SK-N-SH treated with all-trans-retinoic acid at 6 μM for 48 hours (cell line): Measurements from ENCODE around the gene CD38.

Experiments
- ATAC-seq: fragments of 200-7000 bp; cut with Tn5 transposase; 3 replicates; pipeline ENCODE4 v1.9.1; 2020; ENCODE audit warnings: mild to moderate bottlenecking, moderate library complexity
- ARNTL ChIP-seq: fragments of 450-650 bp; formaldehyde crosslinking; IDR thresholded peaks from 2 replicates; pipeline ENCODE4 v1.5.0; 2020; ENCODE audit warnings: low read depth, mild to moderate bottlenecking, moderate library complexity, borderline replicate concordance
- BACH2 ChIP-seq: fragments of 250-450 bp; sonication (Bioruptor Pico); IDR thresholded peaks from 2 replicates; pipeline ENCODE4 v1.9.0; 2021; ENCODE audit warnings: mild to moderate bottlenecking, borderline replicate concordance
- CSRNP3 ChIP-seq: fragments of 250-450 bp; sonication (Bioruptor Pico); IDR thresholded peaks from 2 replicates; pipeline ENCODE4 v1.5.1; 2021; ENCODE audit warnings: mild to moderate bottlenecking, moderate library complexity
- ESRRG ChIP-seq: fragments of 250-450 bp; sonication (Bioruptor Pico); IDR thresholded peaks from 2 replicates; pipeline ENCODE4 v1.6.1; 2021; ENCODE audit warnings: mild to moderate bottlenecking
- GLIS3 ChIP-seq: fragments of 250-450 bp; sonication (Bioruptor Pico); IDR thresholded peaks from 2 replicates; pipeline ENCODE4 v1.5.0; 2020; ENCODE audit warnings: mild to moderate bottlenecking, moderate library complexity
- ISL1 ChIP-seq: fragments of 250-450 bp; sonication (Bioruptor Pico); IDR thresholded peaks from 2 replicates; pipeline ENCODE4 v2.1.2; 2022; ENCODE audit warnings: mild to moderate bottlenecking, moderate library complexity
- OSR1 ChIP-seq: fragments of 250-450 bp; sonication (Bioruptor Pico); IDR thresholded peaks from 2 replicates; pipeline ENCODE4 v1.8.0; 2022; ENCODE audit warnings: moderate library complexity, mild to moderate bottlenecking, inconsistent platforms
- PATZ1 ChIP-seq: fragments of 250-450 bp; sonication (Bioruptor Pico); IDR thresholded peaks from 2 replicates; pipeline ENCODE4 v1.8.0; 2020; ENCODE audit warnings: mild to moderate bottlenecking, moderate library complexity, borderline replicate concordance
- POU6F1 ChIP-seq: fragments of 250-450 bp; sonication (Bioruptor Pico); IDR thresholded peaks from 2 replicates; pipeline ENCODE4 v1.8.0; 2021; ENCODE audit warnings: low read depth, mild to moderate bottlenecking, moderate library complexity, borderline replicate concordance
- PPARA ChIP-seq: fragments of 250-450 bp; sonication (Bioruptor Pico); IDR thresholded peaks from 2 replicates; pipeline ENCODE4 v1.5.0; 2020; ENCODE audit warnings: mild to moderate bottlenecking, borderline replicate concordance
- RARB ChIP-seq: fragments of 250-450 bp; sonication (Bioruptor Pico); IDR thresholded peaks from 2 replicates; pipeline ENCODE4 v1.8.0; 2021; ENCODE audit warnings: mild to moderate bottlenecking, moderate library complexity
- SNAI2 ChIP-seq: fragments of 250-450 bp; sonication (Bioruptor Pico); IDR thresholded peaks from 2 replicates; pipeline ENCODE4 v1.5.0; 2020; ENCODE audit warnings: mild to moderate bottlenecking, moderate library complexity
- TCF4 ChIP-seq: fragments of 250-450 bp; sonication (Bioruptor Pico); IDR thresholded peaks from 2 replicates; pipeline ENCODE4 v1.8.0; 2021; ENCODE audit warnings: mild to moderate bottlenecking, moderate library complexity, borderline replicate concordance
- TSHZ2 ChIP-seq: fragments of 250-450 bp; sonication (Bioruptor Pico); IDR thresholded peaks from 2 replicates; pipeline ENCODE4 v1.5.0; 2020; ENCODE audit warnings: mild to moderate bottlenecking, moderate library complexity
- ZC3H10 ChIP-seq: fragments of 250-450 bp; sonication (Bioruptor Pico); IDR thresholded peaks from 2 replicates; pipeline ENCODE4 v1.5.1; 2021; ENCODE audit warnings: mild to moderate bottlenecking, moderate library complexity
- ZFP3 ChIP-seq: fragments of 250-450 bp; sonication (Bioruptor Pico); IDR thresholded peaks from 2 replicates; pipeline ENCODE4 v1.5.0; 2020; ENCODE audit warnings: mild to moderate bottlenecking, moderate library complexity
- ZFP30 ChIP-seq: fragments of 450-650 bp; formaldehyde crosslinking; IDR thresholded peaks from 2 replicates; pipeline ENCODE4 v1.5.0; 2022; ENCODE audit warnings: mild to moderate bottlenecking, moderate library complexity
- ZNF565 ChIP-seq: fragments of 450-650 bp; formaldehyde crosslinking; conservative IDR thresholded peaks from 2 replicates; pipeline ENCODE4 v1.5.0; 2020; ENCODE audit warnings: low read depth, mild to moderate bottlenecking, moderate library complexity
- ZNF8 ChIP-seq: fragments of 450-650 bp; formaldehyde crosslinking; IDR thresholded peaks from 2 replicates; pipeline ENCODE4 v1.5.0; 2020; ENCODE audit warnings: mild to moderate bottlenecking, moderate library complexity

Gene CD38

DNA sequence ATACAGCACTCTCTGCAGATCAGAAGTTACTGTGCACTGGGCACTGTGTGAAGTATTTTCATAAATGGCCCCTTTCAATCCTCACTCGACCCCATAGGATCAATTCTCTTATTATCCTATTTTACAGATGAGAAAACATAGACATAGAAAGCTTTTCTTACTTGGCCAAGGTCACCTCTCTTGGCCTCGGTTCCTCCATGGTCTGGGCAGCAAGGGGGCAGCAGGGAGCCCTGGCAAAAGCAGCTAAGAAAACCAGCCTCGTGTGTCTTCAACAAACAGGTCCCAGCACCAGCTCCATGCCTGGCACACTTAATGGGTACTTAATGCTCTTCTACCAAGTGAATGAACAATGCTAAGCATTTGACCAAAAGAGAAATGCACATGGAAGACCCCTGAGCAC lies 40.9 kb upstream of the CD38 start:
- TF ChIP-seq TSHZ2 (CRISPR knock-in tag) (no peak), SNAI2 (CRISPR knock-in tag) (no peak), RARB (CRISPR knock-in tag) (no peak), ZC3H10 (CRISPR knock-in tag) (no peak), PATZ1 (CRISPR knock-in tag) (no peak), BACH2 (CRISPR knock-in tag) (no peak), CSRNP3 (no peak), ZFP30 (no peak), ZNF565 (CRISPR knock-in tag) (no peak)
- no peak for ATAC-seq

GRCh38 chr4:15738877-15739276 lies 39.3 kb upstream of the CD38 start:
- TF ChIP-seq ESRRG (CRISPR knock-in tag) (no peak), BACH2 (CRISPR knock-in tag) (no peak), POU6F1 (CRISPR knock-in tag) (no peak), PPARA (CRISPR knock-in tag) (no peak), TSHZ2 (CRISPR knock-in tag) (no peak), ZNF565 (CRISPR knock-in tag) (no peak), ZFP30 (no peak), OSR1 (CRISPR knock-in tag) (no peak), ZFP3 (no peak), TCF4 (no peak), ZNF8 (CRISPR knock-in tag) (no peak), RARB (CRISPR knock-in tag) (no peak), ZC3H10 (CRISPR knock-in tag) (no peak), ISL1 (CRISPR knock-in tag) (no peak), SNAI2 (CRISPR knock-in tag) (no peak), GLIS3 (CRISPR knock-in tag) (no peak), PATZ1 (CRISPR knock-in tag) (no peak), ARNTL (CRISPR knock-in tag) (no peak)
- ATAC-seq, result no peak; the same call in 1 of the 3 replicates
